ENCODE data around the gene VSIR. TPM values are rescaled to one million over a fixed set of nuclear protein-coding genes. Genes with fewer than 3 reads are reported as not detected.

The VSIR gene
- total RNA-seq, 1 experiment from 2014 or later = 57.7 TPM

DNA sequence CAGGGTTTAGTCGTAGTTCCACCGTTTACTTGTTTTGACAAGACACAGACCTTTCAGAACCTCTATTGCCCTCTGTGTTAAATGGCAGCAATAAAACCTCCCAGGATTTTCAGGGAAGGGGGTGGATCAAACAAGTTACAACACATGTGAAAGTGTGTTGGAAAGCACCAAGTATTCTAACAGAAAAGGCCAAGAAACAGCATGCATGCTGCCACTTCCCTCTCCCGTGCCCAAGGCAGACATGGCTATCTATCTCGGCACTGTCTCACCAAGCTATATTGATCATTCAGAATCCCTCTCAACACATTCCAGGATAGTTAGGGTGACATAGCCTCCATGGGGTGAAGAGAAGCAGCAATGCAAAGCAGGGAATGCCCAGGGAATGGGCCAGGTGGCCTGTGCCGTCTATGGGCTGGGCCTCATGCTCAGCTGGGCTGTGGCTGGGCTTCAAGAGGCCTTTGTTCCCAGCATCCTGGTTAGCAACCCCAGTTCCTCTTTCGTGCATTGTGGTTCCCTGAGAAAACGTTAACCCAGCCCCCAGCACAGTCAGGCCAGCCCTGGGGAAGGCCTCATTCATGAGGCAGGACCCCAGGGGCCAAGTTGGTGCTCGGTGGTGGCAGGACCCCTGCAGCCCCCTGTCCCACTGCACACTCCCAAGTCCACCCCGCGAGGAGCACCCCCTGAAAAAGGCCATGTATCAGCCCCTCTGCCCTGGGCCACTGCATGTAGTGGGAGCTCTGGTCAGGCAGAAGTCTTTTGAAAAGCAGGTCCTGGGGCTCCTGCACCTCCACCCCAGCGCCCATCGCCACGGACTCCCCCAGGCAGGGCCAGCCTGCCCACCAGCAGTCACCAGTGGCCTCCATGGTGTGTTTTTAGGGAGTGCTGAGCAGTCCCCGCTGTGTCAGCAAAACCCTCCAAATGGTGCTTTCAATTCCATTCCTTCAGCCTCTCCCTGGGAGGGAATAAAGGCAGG, 25.5 kb downstream of the VSIR start:
- no peak overlapping the region for H3K4me3 ChIP-seq
- no peaks in the 10 kb centered on the region for H3K79me2 ChIP-seq (ENCODE audit: low read depth)
- H3K27me3 ChIP-seq (ENCODE audit: insufficient read depth, low read depth) = no peaks in the 10 kb centered on the region
- no peaks in the 10 kb centered on the region for H3K4me1 ChIP-seq (replicated peaks; ENCODE audit: insufficient read depth)
- H4K20me1 ChIP-seq (ENCODE audit: insufficient read depth) = no peaks in the 10 kb centered on the region
- no peak overlapping the region for H2AFZ ChIP-seq
- intact Hi-C loops (cut with micrococcal nuclease; ENCODE audit: unreplicated experiment) = no loop called here
- no peak overlapping the region for H3K27ac ChIP-seq
- H3K36me3 ChIP-seq (ENCODE audit: low read depth) = no peaks in the 10 kb centered on the region
- ChIA-PET POLR2A (ENCODE audit: unreplicated experiment) (interaction anchor here (0.6 kb wide), 1 partner anchor 31 kb away, joined by 7 read pairs; no protein-coding TSS in a partner anchor), CTCF (interaction anchor here (0.9 kb wide), 1 partner anchor 20 kb away, joined by 3 read pairs; no protein-coding TSS in a partner anchor)
- no peaks in the 10 kb centered on the region for H3K9me3 ChIP-seq (ENCODE audit: insufficient read depth, low read depth)
- no TSS peak for BruUV-seq (replicated peaks)
- DNase-seq = no peak
- no peak overlapping the region for H3K4me2 ChIP-seq
- H3K9me2 ChIP-seq (ENCODE audit: insufficient read depth) = no peaks in the 10 kb centered on the region
- H3F3A ChIP-seq (ENCODE audit: insufficient read depth, low read depth) = no peaks in the 10 kb centered on the region; the same call in 1 of the 2 replicates
- TF ChIP-seq EZH2 (IDR thresholded peaks at IDR 0.05; ENCODE audit: low read depth) = no peak
- TF ChIP-seq, protein P1, sequence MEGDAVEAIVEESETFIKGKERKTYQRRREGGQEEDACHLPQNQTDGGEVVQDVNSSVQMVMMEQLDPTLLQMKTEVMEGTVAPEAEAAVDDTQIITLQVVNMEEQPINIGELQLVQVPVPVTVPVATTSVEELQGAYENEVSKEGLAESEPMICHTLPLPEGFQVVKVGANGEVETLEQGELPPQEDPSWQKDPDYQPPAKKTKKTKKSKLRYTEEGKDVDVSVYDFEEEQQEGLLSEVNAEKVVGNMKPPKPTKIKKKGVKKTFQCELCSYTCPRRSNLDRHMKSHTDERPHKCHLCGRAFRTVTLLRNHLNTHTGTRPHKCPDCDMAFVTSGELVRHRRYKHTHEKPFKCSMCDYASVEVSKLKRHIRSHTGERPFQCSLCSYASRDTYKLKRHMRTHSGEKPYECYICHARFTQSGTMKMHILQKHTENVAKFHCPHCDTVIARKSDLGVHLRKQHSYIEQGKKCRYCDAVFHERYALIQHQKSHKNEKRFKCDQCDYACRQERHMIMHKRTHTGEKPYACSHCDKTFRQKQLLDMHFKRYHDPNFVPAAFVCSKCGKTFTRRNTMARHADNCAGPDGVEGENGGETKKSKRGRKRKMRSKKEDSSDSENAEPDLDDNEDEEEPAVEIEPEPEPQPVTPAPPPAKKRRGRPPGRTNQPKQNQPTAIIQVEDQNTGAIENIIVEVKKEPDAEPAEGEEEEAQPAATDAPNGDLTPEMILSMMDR (conservative IDR thresholded peaks at IDR 0.05) = no peak

DNA sequence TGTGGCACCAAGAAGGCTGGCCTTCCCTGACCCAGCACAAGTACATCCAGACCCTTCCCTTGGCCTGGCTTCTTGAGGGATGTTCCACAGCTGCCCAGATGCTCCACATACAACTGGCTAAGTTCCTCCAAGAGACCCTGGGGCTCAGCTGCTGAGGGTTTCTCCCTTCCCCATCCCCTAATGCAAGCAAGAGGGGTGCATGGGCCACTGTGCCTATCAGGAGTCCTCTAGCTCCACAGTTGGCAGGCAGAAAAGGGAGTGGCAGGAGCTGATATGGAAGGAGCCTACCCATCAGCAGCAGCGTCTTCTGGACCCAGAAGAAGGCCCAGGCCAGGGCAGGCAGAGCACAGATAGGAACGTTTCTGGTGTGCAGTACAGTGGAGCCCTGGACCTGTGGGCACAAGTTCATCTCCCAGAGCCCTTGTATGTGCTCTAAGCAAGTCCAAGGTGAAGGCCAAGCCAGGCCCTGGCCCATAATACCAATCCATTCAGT, 26.2 kb downstream of the VSIR start:
- H3F3A ChIP-seq (ENCODE audit: insufficient read depth, low read depth) = no peaks in the 10 kb centered on the region; the same call in 1 of the 2 replicates
- H3K27me3 ChIP-seq (ENCODE audit: insufficient read depth, low read depth) = no peaks in the 10 kb centered on the region
- no peak overlapping the region for H3K4me3 ChIP-seq
- BruUV-seq (replicated peaks) = TSS peak; percentile 12
- no peaks in the 10 kb centered on the region for H4K20me1 ChIP-seq (ENCODE audit: insufficient read depth)
- intact Hi-C loops (cut with micrococcal nuclease; ENCODE audit: unreplicated experiment) = no loop called here
- H2AFZ ChIP-seq = no peak overlapping the region
- H3K27ac ChIP-seq = no peak overlapping the region
- no peaks in the 10 kb centered on the region for H3K4me1 ChIP-seq (replicated peaks; ENCODE audit: insufficient read depth)
- CTCF ChIA-PET = interaction anchor here (0.5 to 1.1 kb wide), 4 partner anchors 21 to 432 kb away, joined by 3 to 5 read pairs (median 3); no protein-coding TSS in a partner anchor
- H3K4me2 ChIP-seq = no peak overlapping the region
- H3K79me2 ChIP-seq (ENCODE audit: low read depth) = no peaks in the 10 kb centered on the region
- no peak for DNase-seq
- no peaks in the 10 kb centered on the region for H3K9me3 ChIP-seq (ENCODE audit: insufficient read depth, low read depth)
- H3K9me2 ChIP-seq (ENCODE audit: insufficient read depth) = no peaks in the 10 kb centered on the region
- TF ChIP-seq, protein P1 (conservative IDR thresholded peaks at IDR 0.05) = no peak
- TF ChIP-seq EZH2 (IDR thresholded peaks at IDR 0.05; ENCODE audit: low read depth) = no peak
- H3K36me3 ChIP-seq (ENCODE audit: low read depth) = no peaks in the 10 kb centered on the region
- POLR2A ChIA-PET (ENCODE audit: unreplicated experiment) = interaction anchor here (0.6 kb wide), 2 partner anchors 30 to 82 kb away, joined by 4 to 7 read pairs; no protein-coding TSS in a partner anchor

- Histone ChIP-seq H2AFZ (no peak overlapping the region), H4K20me1 (ENCODE audit: insufficient read depth) (no peaks in the 10 kb centered on the region), H3K4me1 (replicated peaks; ENCODE audit: insufficient read depth) (no peaks in the 10 kb centered on the region), H3F3A (ENCODE audit: insufficient read depth, low read depth) (no peaks in the 10 kb centered on the region; the same call in 1 of the 2 replicates), H3K4me3 (no peak overlapping the region), H3K36me3 (ENCODE audit: low read depth) (no peaks in the 10 kb centered on the region), H3K9me3 (ENCODE audit: insufficient read depth, low read depth) (no peaks in the 10 kb centered on the region), H3K27ac (no peak overlapping the region), H3K27me3 (ENCODE audit: insufficient read depth, low read depth) (no peaks in the 10 kb centered on the region), H3K9me2 (ENCODE audit: insufficient read depth) (no peaks in the 10 kb centered on the region), H3K4me2 (no peak overlapping the region), H3K79me2 (ENCODE audit: low read depth) (no peaks in the 10 kb centered on the region)
- BruUV-seq (replicated peaks) = no TSS peak
- TF ChIP-seq, protein P1 (conservative IDR thresholded peaks at IDR 0.05) = no peak
- no peak for TF ChIP-seq EZH2 (IDR thresholded peaks at IDR 0.05; ENCODE audit: low read depth)
- DNase-seq = peak in 1 of 2 experiments; percentile 57
- ChIA-PET POLR2A (ENCODE audit: unreplicated experiment) (interaction anchor here (0.6 kb wide), 2 partner anchors 81 to 233 kb away, joined by 4 to 6 read pairs; no protein-coding TSS in a partner anchor), CTCF (interaction anchor here (0.5 to 1.1 kb wide), 5 partner anchors 21 to 431 kb away, joined by 3 to 5 read pairs (median 3); no protein-coding TSS in a partner anchor)
- intact Hi-C loops (cut with micrococcal nuclease; ENCODE audit: unreplicated experiment) = no loop called here
Observed at GRCh38 chr10:71746344-71747037, 26.8 kb downstream of the VSIR start.

All from PC-9 (cell line).